HUDEP-2 (cell line): ENCODE data around the gene DHX16.
A peak's percentile ranks its signal among the peaks of the same experiment; 100 is the strongest.
"Not testable (repeated sequence)": the region's sequence is repeated elsewhere in the genome, so short reads cannot be mapped to it uniquely, and the experiment has no call there.

Source experiments
- DNase-seq, 76 experiments: peaks; one replicate each; lab custom pipeline; 2025; ENCODE audit not compliant: unreplicated experiment in 76 of 76; lab: John Stamatoyannopoulos, UW

DHX16 gene

DNA sequence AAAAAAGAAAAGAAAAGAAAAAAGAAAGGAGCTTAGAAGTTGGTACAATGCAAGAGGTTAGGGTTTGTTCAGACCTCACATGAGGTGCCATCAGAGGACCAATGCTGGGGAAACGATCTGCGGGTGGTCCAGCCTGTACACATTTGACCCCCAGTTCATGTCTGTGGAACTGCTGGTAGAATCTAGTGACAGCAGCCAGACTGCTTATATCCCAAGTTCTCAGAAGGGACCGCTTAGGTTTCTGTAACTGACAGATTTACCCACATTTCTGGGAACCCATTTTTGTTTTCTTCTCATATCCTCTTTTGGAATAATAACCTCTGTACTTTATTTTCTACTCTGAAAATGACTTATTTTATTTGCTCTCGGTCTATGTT, 8.9 kb upstream of the DHX16 start:
- no peak for DNase-seq

GRCh38 chr6:30679765-30680535, 7.1 kb upstream of the DHX16 start:
- DNase-seq, result no peak

DNA sequence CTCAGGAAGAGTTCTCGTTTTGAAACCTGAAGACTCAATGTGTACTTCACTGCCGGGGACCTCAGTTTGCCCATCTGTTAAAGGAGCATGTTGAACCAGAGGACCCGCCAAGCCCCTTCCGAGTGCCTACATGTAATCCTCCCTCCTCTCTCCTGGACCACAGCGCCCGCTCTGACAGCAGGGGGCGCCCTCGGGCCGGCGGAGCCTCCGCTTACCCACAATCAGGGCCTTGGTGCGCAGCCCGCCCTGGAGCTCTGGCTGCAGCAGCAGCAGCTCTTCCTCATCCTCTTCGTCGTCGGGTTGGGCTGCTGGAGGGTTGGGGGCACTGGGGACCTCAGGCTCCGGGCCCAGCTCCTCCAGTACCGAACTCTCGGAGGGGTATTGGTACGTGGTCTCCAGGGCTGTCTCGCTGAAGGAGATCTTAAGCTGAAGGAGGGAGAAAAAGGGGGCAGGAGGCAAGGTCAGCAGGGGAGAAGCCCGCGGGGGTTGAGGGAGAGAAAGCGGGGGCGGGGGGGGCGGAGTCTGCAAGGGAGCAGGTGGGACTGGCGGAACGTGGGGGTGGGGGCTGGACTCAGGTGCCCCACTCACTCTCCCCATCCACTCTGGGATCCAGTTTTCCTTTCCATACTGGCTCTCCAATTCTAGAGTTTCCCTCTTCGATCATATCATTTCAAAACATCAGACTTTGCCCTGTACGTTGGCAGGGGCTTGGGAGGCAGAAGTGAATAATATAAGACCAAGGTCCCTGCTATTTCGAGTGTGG, 6.3 kb upstream of the DHX16 start:
- peak in 72 of 76 experiments; percentile 28 to 96 (median 80) for DNase-seq

DNA sequence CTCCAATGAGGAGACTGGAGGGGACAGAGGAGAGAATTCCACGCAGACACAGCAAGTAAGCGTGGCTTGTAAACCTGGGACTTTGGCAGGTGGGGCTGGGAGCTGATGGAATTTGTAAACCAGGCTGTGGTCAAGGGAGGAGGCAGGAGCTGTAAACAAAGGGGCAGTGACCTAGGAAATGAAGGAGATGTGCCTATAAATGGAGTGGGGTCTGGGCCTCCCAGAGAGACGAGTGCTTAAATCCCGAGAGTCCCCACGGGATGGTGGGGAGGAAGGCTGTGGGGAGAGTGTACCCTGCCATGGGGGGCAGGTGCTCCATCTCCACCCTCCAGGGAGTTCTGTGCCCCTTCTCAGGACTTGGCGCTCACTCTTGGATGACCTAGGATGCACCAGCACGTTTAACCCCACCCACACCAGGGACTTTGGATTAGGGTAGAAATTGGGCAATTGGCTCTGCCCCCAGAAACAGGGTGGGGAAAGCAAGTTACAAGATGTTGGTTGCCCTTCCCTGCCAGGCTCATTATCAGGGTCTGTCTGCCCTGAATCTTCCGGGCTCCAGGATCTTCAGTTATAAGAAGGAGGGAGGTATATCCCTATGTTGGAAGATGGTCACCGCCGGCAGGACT, 4.0 kb upstream of the DHX16 start:
- DNase-seq, result peak in 12 of 76 experiments; percentile 6 to 47 (median 33)

GRCh38 chr6:30670760-30671527, 1.9 kb downstream of the DHX16 start:
- peak in 1 of 76 experiments; percentile 7 for DNase-seq

DNA sequence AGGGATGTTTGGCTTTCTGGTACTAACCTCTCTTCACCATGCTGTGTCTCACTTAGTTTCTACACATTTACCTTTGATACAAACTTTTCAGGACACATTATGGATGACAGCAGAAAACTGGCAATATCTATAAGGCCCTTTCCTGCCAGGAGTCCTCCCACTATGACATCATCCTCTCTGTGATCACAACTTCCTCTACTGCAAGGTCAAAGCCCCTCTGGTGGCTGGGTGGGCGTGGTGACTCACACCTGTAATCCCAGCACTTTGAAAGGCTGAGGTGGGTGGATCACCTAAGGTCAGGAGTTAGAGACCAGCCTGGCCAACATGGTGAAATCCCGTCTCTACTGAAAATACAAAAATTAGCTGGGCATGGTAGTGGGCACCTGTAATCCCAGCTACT, 6.5 kb downstream of the DHX16 start:
- DNase-seq, result not testable (repeated sequence)

DNA sequence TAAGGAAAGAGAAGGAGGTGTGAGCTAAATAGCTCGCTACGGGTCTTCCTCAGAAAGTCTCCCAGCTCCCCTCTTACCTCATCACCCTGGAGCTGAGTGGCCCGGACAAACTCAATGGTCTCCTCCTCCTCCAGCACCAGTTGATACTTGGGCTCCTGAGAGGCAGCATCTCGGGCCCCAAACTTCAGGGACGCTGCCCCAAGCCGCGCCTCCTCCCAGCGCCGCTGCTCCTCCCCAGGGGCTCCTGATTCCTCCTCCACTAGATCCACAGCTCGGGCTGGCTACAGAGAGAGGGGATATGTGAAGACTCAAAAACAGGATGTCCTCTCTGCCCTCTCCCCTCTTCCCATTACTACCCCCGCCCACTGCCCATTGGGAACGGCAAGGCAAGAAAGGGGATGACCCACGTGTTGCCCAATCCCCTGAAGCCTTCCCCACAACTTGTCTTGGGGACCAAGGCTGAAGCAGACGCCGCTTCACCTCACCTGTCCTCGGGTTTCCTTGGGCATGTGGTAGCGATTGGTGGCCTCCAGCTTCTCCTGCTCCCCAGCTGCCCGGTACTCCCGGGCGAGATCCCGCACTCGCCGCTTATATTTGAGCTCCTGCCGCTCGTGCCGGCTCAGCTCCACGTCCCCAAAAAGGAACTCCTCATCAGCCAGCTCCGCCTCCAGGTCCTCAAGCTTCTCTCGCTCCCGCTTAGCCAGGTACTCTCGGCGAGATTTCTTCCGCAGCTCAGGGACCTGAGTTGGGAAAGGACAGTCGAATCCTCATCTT, 7.6 kb downstream of the DHX16 start:
- no peak for DNase-seq

DNA sequence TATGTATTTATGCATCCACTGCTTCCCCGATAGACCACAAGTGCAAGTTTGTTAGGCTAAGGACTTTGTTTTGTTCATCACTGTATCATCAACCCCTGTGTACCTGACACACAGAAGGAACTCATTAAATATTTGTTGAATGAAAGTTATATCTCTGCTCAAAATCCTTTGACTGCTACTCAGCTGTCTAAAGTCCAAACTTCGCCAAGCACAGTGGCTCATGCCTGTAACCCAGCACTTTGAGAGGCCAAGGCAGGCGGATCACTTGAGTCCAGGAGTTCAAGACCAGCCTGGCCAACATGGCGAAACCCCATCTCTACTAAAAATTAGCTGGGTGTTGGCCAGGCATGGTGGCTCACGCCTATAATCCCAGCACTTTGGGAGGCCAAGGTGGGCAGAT, 14.9 kb downstream of the DHX16 start:
- DNase-seq, result not testable (repeated sequence)

DNA sequence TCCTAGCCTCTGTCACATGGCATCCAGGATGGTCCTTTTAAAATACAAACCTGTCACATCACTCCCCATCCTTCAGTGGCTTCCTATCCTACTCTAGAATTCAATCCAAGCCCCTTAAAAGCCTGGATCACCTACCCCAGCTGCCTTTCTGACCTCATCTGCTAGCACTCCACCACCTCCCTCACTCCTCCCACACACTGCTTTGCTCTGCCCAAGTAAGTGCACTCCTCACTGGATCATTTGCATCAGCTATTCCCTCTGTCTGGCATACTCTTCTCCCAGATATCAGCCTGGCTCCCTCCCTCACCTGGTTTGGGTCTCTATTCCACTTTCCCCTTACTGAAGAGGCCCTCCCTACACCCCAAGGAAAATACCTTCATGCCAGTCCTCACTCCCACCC, 15.4 kb downstream of the DHX16 start:
- no peak for DNase-seq

DNA sequence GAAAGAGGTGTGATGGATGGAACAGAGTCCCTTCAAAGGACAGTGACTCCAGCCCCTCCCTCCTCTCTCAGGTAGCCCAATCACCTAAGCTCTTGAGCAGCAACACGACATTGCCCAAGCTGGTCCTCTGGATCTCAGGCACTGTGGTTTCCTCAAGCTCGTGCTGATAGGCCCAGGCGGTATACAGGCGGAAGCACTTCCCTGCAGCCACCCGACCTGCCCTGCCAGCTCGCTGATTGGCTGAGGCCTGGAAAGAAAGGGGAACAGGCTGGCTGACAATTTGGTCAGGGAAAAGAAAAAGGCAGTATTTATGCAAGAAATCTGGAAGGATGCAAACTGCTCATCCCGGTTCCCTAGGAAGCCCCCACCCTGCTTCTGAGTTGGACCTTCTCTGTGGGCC, 16.3 kb downstream of the DHX16 start:
- DNase-seq, result no peak

GRCh38 chr6:30655743-30656094, 17.1 kb downstream of the DHX16 start:
- DNase-seq, result no peak

- DNase-seq, result no peak
Measured at GRCh38 chr6:30654798-30655742, 17.7 kb downstream of the DHX16 start.

- DNase-seq, result no peak
Measured at GRCh38 chr6:30651143-30651542, 21.7 kb downstream of the DHX16 start.

- peak in 74 of 76 experiments; percentile 20 to 93 (median 74) for DNase-seq
Measured at GRCh38 chr6:30647242-30648116, 25.3 kb downstream of the DHX16 start.

DNA sequence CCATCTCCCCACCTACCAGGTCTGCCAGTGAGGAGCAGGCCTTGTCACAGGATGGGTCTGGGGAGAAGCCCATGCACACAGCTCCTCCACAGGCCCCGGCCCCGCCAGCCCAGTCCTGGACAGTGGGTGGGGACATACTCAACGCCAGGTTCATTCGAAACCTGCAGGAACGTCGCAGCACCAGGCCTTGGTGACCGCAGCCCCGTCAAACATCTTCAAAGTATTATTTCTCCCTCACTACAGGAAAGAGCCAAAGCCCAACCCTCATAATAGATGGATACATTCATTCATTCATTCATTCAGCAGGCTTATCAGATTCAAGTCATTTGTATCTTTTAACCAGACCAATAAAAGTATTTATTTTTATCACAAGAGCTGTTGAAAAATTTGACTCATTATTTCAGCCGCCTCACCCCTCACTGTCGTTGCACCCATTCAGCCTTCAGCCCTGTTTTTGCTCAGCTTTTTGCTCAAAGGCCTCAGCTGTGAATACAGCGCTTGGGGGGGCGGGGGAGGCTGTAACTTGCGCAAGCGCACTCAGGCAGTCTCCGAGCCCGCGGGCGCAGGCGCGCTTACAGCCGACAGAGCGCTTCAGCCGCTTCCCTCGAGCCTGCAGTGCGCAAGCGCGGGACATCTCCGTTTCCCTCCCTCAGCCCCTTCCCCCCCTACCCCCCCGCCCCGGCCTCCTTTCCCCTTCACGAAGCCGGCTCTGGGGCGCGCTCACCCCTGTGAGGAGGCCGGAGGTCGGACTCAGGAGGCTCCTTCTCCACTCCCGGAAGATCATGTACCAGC, 26.2 kb downstream of the DHX16 start, which contains the start of gene C6orf136:
Gene C6orf136 (plus strand): TSS at position 684 of the 792 bp plus-strand sequence. CDS start 99 bp downstream, at position 783.
- DNase-seq, result peak in 74 of 76 experiments; percentile 62 to 96 (median 90)

GRCh38 chr6:30645989-30646388, 26.8 kb downstream of the DHX16 start:
- no peak for DNase-seq

- DNase-seq, result no peak
Measured at GRCh38 chr6:30644769-30645168, 28.0 kb downstream of the DHX16 start.
